Endothelial cell of hepatic sinusoid (primary cell): ENCODE data around the gene SLC35F1.
"Not testable (repeated sequence)": the region's sequence is repeated elsewhere in the genome, so short reads cannot be mapped to it uniquely, and the experiment has no call there.

Source experiments
- in situ Hi-C: cut with HindIII; loops from 2 replicates; pipeline ENCODE4 v1.10.0; 2017; ENCODE audit warnings: low sequenced_read_pairs

SLC35F1 gene

DNA sequence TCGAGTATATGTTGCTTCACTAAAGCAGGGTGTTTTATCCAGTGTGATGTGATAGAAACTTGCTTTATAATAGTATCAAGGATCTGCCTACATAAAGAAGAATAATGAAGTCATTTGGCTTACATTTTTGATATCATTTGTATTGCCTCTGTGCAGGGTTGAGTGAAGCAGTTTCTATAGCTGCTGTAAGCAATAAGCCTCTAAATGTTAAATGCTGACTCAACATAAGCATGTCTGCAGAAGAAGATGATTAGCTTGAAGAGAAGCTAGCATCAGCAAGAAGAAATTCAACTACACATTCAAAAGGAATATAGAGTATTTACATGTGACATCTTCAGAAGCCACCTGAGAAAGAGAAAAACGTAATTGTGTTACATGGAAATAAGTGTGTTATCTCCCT, 17.6 kb downstream of the SLC35F1 start:
- in situ Hi-C loops: no loop called here

- in situ Hi-C loops: no loop called here
Observed at GRCh38 chr6:117927866-117928265, 20.8 kb downstream of the SLC35F1 start.

DNA sequence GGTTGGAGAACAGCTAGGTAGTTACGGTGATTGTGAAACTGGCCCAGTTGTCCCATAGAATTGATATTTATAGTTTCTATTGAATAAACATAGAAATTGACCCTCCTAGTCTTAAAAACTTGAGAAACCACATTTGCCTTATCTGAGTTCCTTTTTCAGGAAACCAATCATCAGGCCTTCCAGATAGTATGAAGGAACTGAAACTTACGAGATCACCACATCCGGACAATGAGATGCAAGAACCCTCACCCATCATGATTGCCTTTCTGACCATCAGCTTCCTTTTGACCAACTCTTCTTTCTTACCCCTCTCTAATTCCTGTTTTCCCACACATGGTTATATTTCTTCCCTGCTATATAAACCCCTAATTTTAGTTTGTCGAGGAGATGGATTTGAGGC, 21.8 kb downstream of the SLC35F1 start:
- in situ Hi-C loops: no loop called here

- in situ Hi-C loops: no loop called here
Observed at GRCh38 chr6:117929501-117929900, 22.4 kb downstream of the SLC35F1 start.

GRCh38 chr6:117930645-117931044, 23.6 kb downstream of the SLC35F1 start:
- in situ Hi-C loops: no loop called here

- in situ Hi-C loops: no loop called here
Observed at GRCh38 chr6:117932001-117932400, 24.9 kb downstream of the SLC35F1 start.

- in situ Hi-C loops: no loop called here
Observed at GRCh38 chr6:117932676-117933075, 25.6 kb downstream of the SLC35F1 start.

GRCh38 chr6:117933471-117933870, 26.4 kb downstream of the SLC35F1 start:
- in situ Hi-C loops: no loop called here

DNA sequence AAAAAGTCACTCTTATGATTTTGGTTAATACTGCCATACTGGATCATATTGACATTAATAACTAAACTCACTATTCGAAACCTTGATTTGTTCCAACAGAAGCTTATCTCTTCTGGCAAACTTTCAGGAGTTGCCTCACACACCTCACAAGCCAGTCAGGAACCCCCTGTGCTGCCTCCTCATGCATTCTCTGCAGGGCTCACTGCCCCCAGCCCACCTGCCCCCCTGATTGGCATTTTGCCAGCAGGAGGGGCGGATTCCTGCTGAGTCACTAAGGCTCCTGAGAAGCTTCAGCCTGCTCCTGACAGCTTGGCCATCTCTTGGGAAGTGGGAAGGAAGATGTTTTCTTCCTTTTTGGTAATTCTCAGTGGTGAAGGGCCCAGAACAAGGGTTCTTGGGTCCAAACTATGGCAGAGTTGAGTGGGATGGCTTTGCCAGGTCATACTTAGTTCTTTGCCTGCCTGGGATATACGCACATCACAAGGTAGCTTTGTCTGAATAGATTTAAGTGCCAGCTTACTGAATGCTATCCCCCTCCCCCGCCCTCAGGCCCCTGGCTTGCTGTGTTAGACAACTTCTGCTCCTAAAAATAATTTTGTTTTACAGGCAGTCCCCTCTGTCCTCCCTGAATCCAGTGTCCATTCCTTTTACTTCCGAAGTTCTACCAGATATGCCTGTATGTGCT, 31.4 kb downstream of the SLC35F1 start:
- in situ Hi-C loops: loop anchor here (5.0 kb wide), 1 partner anchor 36 kb away; no protein-coding TSS in a partner anchor

GRCh38 chr6:117947234-117947633, 40.2 kb downstream of the SLC35F1 start:
- in situ Hi-C loops: no loop called here

GRCh38 chr6:117951783-117952182, 44.7 kb downstream of the SLC35F1 start:
- in situ Hi-C loops: no loop called here

DNA sequence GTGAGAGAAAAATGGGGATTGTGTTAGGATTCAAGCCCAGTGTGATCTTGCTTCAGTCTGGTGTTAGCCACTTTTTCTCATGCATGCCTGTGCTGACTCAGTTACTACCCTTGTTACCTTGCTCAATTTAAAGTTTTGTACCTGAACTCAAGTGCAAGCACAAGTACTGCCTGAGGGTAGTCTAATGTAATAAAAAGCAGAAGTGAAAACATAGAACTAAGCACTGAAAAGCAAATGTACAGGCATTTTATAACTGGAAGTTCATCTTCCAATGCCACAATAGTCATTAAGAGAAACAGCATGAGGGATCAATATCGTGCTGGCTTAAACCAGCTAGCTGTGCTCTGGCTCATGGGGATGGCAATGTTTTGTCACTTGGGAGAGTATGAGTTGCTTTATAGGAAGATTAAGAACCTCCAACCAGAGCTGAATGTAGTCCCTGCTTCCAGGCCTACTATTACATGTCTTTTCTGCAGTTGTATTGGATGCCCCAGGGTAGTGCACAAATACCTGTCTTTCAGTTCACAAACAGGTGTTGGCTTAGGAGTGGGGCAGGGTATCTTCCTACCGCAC, 48.7 kb downstream of the SLC35F1 start:
- in situ Hi-C loops: no loop called here

DNA sequence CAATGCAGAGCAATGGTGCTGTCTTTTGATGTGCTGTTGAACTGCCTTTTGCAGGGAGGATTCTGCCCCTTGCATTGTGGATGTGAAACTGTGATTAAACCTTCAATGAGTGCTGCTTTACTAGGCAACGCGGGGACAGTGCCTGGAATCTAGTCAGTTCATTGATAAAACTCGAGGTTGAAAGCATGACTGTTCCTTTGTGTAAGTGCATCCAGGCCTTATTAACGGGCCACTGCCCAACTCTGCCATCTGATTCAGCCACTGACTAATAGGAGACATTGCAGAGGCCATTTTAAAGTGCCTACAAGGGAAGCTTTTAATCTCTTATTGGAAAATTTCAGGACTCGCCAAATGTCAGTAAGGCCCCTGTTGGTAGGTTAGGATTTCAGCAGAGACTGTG, 49.3 kb downstream of the SLC35F1 start:
- in situ Hi-C loops: no loop called here

DNA sequence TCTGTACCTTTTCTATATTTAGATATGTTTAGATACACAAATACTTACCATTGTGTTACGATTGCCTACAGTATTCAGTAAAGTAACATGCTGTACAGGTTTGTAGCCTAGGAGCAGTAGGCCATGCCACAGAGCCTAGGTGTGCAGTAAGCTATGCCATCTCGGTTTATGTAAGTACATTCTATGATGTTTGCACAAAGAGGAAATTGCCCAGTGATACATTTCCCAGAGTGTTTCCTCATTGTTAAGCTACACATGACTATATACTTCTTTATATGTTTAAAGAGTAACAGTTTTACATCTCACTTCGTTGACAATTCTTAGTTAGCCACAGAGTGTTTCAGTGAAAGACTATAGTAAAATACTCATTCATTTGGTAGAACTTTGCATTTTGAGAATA, 51.5 kb downstream of the SLC35F1 start:
- in situ Hi-C loops: no loop called here

- in situ Hi-C loops: no loop called here
Observed at GRCh38 chr6:117960877-117961276, 53.8 kb downstream of the SLC35F1 start.

DNA sequence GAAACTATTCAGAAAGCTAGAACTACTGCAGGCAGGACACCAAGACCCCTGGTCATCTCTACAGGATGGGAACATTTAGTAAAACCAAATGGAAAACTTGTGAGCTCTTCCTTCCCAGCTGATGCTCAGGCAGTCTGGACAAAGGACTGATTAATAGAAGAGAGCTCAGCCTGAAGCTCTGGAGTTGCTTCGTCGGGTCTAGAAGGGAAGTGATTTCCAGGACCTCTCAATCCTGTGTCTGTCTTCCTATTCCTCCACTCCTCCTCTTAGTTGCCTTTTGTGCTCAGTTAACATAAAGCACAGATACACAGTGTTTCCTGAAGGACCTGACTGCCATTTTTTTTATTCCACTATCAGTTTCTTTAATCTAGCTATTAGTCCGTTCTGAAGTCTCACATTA, 54.2 kb downstream of the SLC35F1 start:
- in situ Hi-C loops: no loop called here

- in situ Hi-C loops: not testable (repeated sequence)
Observed at GRCh38 chr6:117965763-117966162, 58.7 kb downstream of the SLC35F1 start.

DNA sequence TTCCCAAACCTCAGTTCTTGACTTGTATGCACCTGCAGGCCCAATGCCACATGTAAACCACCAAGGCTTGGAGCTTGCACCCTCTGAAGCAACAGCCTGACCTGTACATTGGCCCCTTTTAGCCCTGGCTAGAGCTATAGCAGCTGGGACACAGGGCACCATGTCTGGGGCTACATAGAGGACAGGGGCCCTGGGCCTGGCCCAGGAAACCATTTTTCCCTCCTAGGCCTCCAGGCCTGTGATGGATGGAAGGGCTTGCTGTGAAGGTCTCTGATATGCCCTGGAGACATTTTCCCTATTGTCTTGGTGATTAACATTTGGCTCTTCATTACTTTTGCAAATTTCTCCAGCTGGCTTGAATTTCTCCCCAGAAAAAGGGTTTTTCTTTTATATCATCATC, 64.6 kb downstream of the SLC35F1 start:
- in situ Hi-C loops: no loop called here

- in situ Hi-C loops: no loop called here
Observed at GRCh38 chr6:117974914-117975627, 68.0 kb downstream of the SLC35F1 start.

DNA sequence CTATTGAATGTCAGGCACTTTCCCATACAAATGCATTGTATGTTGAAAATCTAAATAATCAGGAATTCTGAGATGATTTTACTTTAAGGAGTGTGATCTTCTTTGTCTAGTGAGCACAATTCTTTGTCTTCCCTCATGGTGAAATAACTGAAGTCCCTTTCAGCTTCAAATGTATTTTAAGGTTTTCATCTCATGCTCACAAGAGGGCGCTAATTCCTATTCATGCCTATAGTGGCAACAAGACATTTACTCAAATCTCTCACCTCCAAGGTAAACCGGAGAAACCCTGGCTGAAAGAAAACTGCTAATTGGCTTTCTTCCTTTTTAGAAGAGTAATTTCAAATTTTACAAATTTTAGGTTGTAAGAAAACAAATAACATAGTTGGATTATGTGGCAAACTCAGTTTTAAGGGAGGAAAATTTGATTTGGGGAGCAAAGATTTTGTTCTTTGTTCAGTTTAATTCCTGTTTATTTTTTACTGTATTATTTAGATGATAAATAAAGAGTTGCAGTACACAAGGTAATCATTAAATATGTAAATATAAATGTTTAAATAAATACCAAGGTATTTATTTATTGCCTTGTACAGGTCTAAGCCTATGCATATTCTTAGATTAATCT, 69.1 kb downstream of the SLC35F1 start:
- in situ Hi-C loops: no loop called here

GRCh38 chr6:117985916-117986315, 78.9 kb downstream of the SLC35F1 start:
- in situ Hi-C loops: no loop called here

DNA sequence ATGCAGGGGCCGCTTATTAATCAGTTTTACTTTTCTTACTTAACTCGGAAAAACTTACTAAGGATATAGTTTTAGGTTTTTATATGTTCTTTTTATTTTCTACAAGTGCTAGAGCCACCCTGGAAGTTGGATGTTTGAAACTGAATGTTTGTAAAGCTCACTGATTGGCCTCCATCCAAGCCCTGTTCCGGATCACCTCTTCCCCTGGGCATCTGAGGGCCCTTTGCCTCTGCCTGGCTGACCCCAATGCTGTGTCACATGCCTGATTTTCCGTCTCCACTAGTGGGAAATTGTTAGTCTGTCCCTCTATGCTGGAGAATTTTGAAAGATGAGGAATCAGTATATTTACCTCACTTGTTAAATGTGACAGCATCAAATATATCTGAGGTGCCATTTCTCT, 79.3 kb downstream of the SLC35F1 start:
- in situ Hi-C loops: no loop called here
